Measurements from ENCODE around the gene HNRNPF.

DNA sequence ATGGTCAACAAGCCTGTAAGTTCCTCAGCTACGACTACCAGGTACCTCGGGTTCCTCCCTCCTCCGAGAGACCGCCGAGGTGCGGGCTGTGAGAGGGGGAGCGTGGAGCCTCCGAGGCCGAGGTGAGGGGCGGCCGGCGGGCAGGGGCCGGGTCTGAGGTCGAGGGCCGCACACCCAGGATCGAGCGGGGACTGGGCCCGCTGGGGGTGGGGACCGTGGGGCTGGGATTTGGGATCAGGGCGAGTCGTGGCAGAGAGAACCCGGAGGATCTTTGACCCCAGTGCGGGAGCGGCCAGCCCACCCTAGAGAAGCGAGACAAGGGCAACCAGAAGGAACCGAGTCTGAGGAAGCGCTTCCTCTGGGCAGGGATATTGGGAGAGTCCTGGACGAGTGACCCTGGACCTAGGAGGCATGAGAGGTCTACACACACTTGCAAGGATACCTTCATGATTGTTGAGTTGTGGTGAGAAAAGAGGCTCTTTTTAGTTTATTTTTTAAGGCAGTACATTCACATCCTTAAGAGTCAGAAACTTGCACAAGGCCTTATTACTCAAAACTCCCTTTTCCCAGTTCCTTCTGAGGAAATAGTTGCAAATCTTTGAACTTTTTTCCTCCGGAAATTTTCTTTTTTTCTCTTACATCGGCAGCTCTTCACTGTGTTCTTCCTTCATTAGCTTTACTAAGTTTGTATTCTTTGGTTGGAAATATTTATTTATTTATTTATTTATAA lies 28.3 kb upstream of the HNRNPF start:
- TF ChIP-seq, protein P1, sequence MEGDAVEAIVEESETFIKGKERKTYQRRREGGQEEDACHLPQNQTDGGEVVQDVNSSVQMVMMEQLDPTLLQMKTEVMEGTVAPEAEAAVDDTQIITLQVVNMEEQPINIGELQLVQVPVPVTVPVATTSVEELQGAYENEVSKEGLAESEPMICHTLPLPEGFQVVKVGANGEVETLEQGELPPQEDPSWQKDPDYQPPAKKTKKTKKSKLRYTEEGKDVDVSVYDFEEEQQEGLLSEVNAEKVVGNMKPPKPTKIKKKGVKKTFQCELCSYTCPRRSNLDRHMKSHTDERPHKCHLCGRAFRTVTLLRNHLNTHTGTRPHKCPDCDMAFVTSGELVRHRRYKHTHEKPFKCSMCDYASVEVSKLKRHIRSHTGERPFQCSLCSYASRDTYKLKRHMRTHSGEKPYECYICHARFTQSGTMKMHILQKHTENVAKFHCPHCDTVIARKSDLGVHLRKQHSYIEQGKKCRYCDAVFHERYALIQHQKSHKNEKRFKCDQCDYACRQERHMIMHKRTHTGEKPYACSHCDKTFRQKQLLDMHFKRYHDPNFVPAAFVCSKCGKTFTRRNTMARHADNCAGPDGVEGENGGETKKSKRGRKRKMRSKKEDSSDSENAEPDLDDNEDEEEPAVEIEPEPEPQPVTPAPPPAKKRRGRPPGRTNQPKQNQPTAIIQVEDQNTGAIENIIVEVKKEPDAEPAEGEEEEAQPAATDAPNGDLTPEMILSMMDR (conservative IDR thresholded peaks at IDR 0.05 in 1 of 2, IDR thresholded peaks at IDR 0.05 in 1 of 2; ENCODE audit: extremely low read depth in 1 of 2, insufficient read depth in 1 of 2, low read depth in 1 of 2, low read length in 2 of 2) = no peak
- no peak for TF ChIP-seq EZH2 (IDR thresholded peaks at IDR 0.05; ENCODE audit: borderline replicate concordance, low read length)
